ENCODE results near the gene DENND2D.

GRCh38 chr1:111209622-111210021 lies 9.2 kb upstream of the DENND2D start:
- no peak for TF ChIP-seq CTCF (IDR thresholded peaks at IDR 0.05)
- TF ChIP-seq POLR2A (IDR thresholded peaks at IDR 0.05): no peak
